ENCODE measurements around the gene FOXD4L1.
"Not testable (repeated sequence)": the region's sequence is repeated elsewhere in the genome, so short reads cannot be mapped to it uniquely, and the experiment has no call there.

Gene FOXD4L1

DNA sequence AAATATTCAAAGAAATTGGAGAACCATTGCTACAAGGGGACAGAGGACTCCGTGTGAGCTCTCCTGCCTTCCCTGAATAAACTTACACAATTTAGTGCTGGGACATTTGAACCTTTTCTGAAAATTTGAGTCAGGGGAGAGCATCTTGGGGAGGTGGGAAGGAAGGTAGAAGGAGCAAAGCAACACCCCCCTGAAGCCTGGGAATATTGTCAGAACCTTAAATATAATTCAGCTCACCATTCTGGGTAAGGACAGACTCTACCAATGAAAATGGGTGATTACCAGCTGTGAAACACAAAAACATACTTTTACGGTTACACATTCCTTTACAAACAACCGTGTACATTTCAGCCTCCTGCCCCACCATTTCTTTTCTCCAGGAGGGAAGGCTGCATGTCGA, at the start of gene FOXD4L1:
FOXD4L1 (plus strand) TSS at position 301 of the 400 bp plus-strand sequence. CDS start 592 bp downstream, outside the sequence.
- not testable (repeated sequence) for DNase-seq (ENCODE audit: low read depth)

GRCh38 chr2:113465770-113466169, 32.7 kb upstream of the FOXD4L1 start:
- DNase-seq (ENCODE audit: low read depth); H3K4me3 ChIP-seq (ENCODE audit: low read length): not testable (repeated sequence)

More for the DNA sequence above, at the start of gene FOXD4L1:
- H3K4me3 ChIP-seq (ENCODE audit: low read length): not testable (repeated sequence)

DNA sequence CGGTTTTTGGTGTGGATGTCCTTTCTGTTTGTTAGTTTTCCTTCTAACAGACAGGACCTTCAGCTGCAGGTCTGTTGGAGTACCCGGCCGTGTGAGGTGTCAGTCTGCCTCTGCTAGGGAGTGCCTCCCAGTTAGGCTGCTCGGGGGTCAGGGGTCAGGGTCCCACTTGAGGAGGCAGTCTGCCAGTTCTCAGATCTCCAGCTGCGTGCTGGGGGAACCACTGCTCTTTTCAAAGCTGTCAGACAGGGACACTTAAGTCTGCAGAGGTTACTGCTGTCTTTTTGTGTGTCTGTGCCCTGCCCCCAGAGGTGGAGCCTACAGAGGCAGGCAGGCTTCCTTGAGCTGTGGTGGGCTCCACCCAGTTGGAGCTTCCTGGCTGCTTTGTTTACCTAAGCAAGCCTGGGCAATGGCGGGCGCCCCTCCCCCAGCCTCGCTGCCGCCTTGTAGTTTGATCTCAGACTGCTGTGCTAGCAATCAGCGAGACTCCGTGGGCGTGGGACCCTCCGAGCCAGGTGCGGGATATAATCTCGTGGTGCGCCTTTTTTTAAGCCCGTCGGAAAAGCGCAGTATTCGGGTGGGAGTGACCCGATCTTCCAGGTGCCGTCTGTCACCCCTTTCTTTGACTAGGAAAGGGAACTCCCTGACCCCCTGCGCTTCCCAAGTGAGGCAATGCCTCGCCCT, 21.6 kb upstream of the FOXD4L1 start:
- not testable (repeated sequence) for H3K4me3 ChIP-seq (ENCODE audit: low read length); DNase-seq (ENCODE audit: low read depth)

DNA sequence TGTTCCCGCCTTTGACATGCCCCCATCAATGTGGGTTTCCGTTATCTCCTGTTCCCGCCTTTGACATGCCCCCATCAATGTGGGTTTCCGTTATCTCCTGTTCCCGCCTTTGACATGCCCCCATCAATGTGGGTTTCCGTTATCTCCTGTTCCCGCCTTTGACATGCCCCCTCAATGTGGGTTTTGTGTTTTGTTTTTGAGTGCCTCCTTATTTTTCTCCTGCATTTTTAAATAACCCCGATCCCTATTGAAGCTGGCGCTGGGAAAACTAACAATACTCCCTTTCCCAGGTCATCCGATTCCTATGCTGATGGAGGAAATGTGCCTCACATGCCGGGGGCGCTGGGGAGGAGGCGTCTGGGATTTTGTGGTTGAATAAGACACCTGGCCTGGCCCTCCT, 1.9 kb upstream of the FOXD4L1 start:
- H3K4me3 ChIP-seq (ENCODE audit: low read length); DNase-seq (ENCODE audit: low read depth): not testable (repeated sequence)

- DNase-seq (ENCODE audit: low read depth); H3K4me3 ChIP-seq (ENCODE audit: low read length): not testable (repeated sequence)
These were observed 787 bp downstream of the FOXD4L1 start for GRCh38 chr2:113499019-113499885.

GRCh38 chr2:113499886-113500722, 1.6 kb downstream of the FOXD4L1 start:
- DNase-seq (ENCODE audit: low read depth); H3K4me3 ChIP-seq (ENCODE audit: low read length): not testable (repeated sequence)

- DNase-seq (ENCODE audit: low read depth); H3K4me3 ChIP-seq (ENCODE audit: low read length): not testable (repeated sequence)
These were observed 2.2 kb downstream of the FOXD4L1 start for GRCh38 chr2:113500723-113501038.

DNA sequence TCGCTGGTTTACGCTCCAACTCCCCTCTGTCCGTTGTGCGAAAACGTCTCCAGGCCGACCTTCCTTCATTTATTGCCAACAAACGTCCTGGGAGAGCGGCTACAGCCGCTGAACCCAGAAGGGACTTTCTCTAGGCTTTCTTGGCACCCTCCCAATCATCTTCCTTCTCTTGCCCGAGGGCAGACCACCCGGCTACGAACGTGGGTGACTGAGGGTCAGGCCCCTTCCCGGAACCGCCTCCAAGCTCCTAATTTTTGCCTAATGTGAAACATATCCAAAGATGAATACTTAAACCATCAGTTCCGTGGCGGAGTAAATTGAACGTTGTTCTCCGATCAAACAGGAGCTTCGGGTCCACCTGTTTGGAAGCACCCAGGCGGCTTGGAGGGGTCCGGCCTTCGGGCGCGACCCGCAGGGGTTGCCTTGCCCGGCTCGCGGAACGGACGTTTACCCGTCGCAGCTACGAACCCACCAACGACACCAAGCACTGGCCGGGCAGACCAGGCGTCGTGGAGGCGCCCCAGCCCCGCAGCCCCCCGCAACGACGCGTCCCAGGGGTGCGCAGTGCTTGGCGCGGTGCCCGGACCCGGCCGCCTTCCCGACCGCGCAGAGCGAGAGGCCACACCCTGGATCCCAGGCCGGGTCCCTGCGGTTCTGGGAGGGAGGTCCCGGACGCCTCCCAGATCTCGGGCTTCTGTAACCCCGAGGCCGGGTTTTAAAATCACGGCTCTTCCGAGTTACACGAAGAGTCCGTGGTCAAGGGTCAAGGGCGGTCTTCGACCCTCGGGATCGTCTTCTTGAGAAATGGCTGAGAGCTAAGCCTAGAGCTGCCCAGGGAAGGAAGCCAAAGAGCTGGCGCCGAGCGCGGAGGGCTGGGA, 4.0 kb downstream of the FOXD4L1 start:
- DNase-seq (ENCODE audit: low read depth): not testable (repeated sequence)
- H3K4me3 ChIP-seq (ENCODE audit: low read length): peak overlapping the region; percentile 8

DNA sequence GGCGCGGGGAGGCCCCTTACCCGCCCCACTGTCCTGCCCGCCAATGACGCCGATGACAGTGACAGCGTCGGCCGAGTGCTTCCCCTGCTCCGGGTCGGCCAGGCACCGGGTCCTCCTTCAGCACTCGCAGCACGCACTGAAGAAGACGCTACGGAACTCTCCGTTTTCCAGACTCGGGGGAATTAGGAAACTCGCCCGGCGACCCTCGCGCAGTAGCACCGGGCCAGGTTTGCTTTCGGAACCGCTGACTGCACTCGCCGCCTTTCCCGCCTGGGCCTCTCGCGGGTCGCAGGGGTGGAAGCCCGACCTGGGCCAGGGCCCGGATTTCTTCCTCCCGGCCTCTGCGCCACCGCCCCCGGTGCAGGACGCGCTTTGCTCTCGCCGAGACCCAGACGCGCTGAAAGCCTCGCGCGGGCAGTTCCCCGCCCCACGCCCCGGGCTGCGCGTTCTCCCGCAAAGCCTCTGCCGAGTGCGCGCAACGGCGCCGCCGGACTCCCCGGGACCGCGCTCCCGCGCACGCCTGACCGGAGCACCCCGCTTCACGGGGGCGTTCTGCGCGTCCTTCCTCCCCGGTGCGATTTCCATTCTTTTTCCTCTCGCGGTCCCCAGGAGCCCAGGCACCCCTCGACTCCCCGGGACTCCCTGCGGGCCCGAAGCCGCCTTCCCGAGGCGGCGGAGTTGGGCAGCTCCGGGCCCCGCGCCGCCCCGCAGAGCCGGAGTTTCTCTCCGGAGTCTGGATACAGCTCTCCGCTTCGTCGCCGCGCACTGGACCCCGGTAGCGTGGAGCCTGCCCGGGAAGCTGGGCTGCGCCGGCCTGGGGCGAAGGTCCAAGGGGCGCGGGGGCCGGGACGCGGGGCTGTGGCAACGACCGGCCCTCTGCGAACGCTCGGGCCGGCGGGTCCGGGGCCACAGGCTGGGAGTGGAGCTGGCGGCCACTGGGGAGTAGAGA, 4.9 kb downstream of the FOXD4L1 start:
- peak overlapping the region; percentile 8 for H3K4me3 ChIP-seq (ENCODE audit: low read length)
- DNase-seq (ENCODE audit: low read depth): not testable (repeated sequence)

DNA sequence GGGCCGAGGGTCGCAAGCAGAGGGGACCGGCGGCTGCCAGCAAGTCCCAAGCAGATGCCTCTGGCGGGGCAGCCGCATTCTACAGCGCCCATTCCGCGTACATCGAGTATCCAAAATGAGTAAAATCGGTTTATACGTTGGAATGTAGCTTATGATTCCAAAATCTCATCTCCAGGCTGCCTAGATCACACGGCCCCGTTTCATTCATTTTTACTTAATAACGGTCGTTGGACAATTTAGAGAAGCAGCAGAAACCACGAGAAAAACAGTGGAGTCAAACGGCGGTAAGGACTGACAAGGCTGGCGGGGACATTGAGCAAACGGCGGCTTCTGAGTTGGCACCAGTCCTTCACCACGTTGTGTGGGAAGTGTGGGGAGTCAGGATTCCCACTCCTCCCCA, 5.6 kb downstream of the FOXD4L1 start:
- not testable (repeated sequence) for DNase-seq (ENCODE audit: low read depth); H3K4me3 ChIP-seq (ENCODE audit: low read length)

GRCh38 chr2:113507394-113508140, 9.1 kb downstream of the FOXD4L1 start:
- DNase-seq (ENCODE audit: low read depth): not testable (repeated sequence)

DNA sequence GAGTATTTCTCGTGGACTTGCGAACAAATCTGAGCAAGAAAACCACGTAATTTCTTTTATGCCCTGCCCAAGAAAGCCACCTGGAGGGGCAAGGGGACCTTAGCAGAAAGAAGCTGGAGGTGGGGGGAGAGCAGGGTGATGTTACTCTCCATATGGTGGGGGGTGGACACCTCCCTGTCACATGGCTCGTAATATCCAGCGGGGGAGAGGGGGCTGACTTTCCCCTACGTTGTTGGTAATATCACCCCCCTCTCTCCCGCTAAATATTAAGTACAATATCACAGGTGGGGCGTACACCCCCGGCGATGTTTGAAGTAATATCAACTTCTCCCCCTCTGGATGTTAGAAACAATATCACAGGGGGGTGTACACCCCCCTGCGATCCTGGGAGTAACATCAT, 9.7 kb downstream of the FOXD4L1 start:
- not testable (repeated sequence) for H3K4me3 ChIP-seq (ENCODE audit: low read length); DNase-seq (ENCODE audit: low read depth)

More at GRCh38 chr2:113507394-113508140, 9.1 kb downstream of the FOXD4L1 start:
- H3K4me3 ChIP-seq (ENCODE audit: low read length): not testable (repeated sequence)

DNA sequence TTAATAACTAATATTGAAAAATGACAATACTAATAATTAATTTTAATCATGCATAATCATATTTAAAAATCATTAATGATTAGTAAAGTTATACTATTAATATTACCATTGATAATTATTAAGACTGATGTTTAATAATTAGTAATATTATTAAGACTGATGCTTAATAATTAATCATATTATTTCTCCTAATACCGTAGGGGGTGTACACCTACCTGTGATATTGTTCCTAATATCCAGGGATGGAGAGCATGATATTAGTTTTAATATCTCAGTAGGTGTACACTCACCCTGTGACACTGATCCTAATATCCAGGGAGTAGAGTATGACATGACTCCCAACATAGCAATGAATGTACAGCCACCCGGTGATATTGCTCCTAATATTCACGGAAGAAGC, 12.4 kb downstream of the FOXD4L1 start:
- H3K4me3 ChIP-seq (ENCODE audit: low read length); DNase-seq (ENCODE audit: low read depth): not testable (repeated sequence)

- H3K4me3 ChIP-seq (ENCODE audit: low read length); DNase-seq (ENCODE audit: low read depth): not testable (repeated sequence)
These were observed 13.4 kb downstream of the FOXD4L1 start for GRCh38 chr2:113511859-113512258.

DNA sequence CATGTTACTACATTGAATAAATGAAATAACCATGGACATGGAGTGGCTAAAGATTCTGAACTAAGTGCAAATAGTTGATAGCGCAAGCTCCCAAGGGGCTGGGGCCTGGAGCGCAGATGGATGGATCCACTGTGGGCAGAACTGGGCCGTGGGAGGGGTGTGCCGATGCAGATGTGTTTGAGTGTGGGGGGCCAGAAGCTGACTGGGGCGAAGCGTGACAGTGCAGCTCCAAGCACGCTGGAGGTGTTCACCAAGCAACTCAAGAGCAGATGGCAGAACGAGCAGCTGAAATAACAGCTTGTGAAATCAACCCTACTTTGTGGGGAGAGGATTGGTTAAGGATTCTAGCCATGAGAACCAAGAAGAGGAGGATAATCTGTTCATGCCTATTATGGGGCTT, 17.0 kb downstream of the FOXD4L1 start:
- DNase-seq (ENCODE audit: low read depth); H3K4me3 ChIP-seq (ENCODE audit: low read length): not testable (repeated sequence)

GRCh38 chr2:113515995-113516394, 17.5 kb downstream of the FOXD4L1 start:
- not testable (repeated sequence) for H3K4me3 ChIP-seq (ENCODE audit: low read length); DNase-seq (ENCODE audit: low read depth)

GRCh38 chr2:113517025-113517424, 18.6 kb downstream of the FOXD4L1 start:
- H3K4me3 ChIP-seq (ENCODE audit: low read length); DNase-seq (ENCODE audit: low read depth): not testable (repeated sequence)

Data from epithelial cell of esophagus (primary cell).